GM18499 (cell line): ENCODE measurements around the gene CCL19.
"Not testable (repeated sequence)": the region's sequence is repeated elsewhere in the genome, so short reads cannot be mapped to it uniquely, and the experiment has no call there.

ENCODE experiments used
- ATAC-seq: cut with Tn5 transposase; IDR thresholded peaks from one replicate; pipeline ENCODE4 v1.9.1; 2021; ENCODE audit warnings: moderate number of reproducible peaks; ENCODE audit not compliant: insufficient read depth, unreplicated experiment

The CCL19 gene

DNA sequence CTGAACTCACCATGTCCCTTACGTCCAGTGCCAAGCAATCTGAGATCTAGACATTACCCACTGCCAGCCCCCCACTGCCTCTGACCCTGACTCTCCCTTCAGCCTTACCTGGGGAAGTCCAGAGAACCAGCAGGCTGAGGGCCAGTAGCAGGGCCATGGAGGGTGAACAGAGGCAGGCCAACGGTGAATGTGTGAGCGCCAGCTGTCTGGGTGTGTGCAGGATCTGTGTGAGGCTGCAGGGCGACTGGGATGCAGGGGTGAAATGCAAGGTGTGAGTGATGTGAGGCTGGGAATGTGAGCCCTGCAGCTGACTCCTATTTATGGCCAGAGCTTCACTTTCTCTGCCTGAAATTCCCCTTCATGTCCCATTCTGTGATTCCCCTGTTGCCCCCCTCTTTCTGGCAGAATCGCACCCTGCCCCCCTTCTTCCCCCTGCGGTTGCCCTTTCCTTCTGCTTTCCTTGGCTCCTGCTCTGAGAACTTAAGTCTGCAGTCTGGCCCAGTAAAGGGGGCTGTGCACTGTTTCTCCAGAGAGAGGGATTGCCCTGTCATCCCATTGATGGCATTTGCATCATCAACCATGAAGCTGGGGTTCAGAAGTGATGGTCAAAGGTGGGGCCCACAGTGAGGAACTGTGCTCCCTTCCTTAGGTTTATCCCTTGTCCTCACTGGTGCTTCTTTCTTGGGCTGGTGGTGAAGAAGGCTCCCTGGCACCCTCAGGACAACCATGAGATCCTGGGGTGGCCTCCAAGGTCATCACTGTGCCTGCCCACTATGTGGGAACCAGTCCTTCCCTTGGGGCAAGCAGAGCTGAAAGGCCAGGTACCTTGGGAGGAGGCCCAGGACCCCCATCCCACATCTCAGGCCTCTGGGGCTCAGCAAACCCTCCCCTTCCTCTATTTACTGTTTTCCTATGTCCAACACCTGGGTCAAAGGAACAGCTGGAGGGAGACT is at the start of gene CCL19:
Gene CCL19, minus strand, starts transcription at position 294 of the 953 bp plus-strand sequence. Its CDS starts 137 bp downstream, at position 157.
- no peak for ATAC-seq

DNA sequence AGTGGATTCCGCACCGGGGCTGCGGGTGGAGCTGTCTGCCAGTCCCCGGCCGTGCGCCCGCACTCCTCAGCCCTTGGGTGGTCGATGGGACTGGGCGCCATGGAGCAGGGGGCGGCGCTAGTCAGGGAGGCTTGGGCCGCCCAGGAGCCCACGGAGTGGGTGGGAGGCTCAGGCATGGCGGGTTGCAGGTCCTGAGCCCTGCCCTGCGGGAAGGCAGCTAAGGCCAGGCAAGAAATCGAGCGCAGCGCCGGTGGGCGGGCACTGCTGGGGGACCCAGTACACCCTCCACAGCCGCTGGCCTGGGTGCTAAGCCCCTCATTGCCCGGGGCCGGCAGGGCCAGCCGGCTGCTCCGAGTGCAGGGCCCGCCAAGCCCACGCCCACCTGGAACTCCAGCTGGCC is 49.1 kb upstream of the CCL19 start:
- ATAC-seq: not testable (repeated sequence)

DNA sequence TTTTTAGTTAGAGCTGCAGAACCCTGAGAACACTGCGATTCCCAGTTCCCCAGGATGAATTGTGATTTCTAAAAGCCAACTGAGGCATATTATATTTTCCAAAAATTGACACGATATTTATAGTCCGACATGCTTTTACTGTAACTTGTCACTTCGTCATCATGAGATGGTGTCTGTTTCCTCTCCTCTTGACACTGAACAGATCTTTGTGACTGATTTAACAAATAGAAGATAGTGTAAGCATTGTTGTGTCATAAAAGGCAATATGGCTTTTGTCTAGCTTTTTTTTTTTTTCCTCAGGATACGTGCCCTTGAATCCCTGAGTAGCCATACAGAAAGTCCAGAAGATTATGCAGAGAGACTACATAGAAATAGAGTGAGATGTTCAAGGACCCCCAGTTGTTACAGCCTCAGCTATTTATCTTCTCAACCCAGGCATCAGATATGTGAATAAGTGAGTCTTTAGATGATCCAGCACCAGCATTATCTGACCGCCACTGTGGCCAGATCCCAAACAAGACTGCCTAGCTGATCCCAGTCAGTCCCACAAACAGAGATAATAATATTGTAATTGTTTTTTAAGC is 46.7 kb upstream of the CCL19 start:
- ATAC-seq: no peak

DNA sequence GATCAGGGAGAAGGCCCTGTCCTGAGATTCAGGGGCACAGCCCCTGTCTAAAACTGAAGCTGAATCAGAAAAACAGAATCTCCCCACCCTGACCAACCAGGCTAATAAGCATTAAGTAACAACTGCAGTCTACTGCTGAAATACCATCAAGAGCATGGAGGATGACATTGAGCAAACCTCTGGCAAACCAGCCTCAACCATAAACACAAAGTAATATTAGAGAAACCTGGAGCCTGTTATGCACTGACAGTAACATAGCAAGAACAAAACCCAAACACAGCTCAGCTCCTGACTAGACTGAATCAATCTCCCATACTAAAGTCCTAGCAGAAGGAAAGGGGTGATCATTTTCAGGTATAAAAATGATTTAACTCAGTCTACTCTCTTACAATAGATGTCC is 43.6 kb upstream of the CCL19 start:
- ATAC-seq: no peak

DNA sequence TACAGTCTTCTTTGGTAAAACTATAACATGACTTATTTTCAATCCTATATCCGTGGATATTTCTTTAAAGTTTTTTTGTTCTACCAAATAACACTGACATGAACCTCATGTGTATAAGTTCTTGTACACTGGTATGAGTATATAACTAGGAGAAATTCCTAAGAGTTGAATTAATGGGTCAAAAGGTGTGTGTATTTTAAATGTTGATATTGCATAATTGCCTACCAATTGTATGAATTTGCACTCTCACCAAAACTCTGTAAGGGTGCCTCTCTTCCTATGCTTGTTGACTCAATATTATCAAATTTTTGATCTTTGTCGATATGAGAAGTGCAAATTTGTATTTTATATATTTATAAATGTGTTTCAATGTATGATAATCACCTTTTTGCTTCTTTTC is 41.8 kb upstream of the CCL19 start:
- no peak for ATAC-seq

DNA sequence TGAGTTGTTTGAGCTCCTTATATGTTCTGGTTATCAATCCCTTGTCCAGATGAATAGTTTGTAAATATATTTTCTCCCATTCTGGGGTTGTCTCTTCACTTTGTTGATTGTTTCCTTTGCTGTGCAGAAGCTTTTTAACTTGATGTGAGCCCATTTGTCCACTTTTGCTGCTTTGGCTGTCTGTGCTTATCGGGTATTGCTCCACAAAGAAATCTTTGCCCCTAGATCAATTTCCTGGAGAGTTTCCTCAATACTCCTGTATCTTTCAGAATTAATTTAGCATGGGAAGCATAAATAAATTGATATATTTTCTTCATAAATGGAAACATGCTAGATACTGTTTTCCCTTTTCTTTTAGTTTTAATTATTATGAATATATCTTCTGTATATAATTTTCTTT is 41.4 kb upstream of the CCL19 start:
- no peak for ATAC-seq

DNA sequence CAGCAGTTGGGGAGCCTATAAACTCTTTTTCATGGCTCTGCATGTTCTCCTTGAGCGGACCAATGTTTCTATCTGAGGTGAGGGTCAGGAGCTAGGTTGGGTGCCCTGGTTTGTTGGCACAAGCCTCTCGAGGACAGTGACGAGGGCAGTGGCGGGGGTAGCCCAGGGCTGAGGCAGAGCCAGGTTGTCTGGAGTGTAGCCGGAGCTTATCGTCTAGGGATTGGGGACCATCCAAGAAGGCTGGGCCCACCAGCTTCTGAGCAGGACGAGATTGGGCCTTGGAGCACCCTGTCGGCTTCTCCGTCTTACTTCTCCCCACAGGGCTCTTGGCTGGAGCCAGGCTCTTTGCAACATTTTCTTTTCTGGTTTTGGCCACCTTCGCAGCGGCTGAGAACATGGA is 32.1 kb upstream of the CCL19 start:
- no peak for ATAC-seq

DNA sequence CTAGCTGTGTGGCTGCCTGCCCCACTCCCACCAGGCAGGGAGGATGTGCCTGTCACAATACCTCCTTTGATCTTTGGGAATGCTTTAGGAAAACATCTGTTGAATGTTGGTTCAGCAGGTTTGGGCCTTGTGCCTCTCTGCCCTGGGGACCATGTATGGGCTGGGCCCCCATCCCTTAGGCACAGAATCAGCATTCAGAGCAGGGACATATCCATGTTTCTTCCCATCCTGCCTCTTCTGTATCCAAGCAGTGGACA is 28.6 kb upstream of the CCL19 start:
- ATAC-seq: not testable (repeated sequence)

DNA sequence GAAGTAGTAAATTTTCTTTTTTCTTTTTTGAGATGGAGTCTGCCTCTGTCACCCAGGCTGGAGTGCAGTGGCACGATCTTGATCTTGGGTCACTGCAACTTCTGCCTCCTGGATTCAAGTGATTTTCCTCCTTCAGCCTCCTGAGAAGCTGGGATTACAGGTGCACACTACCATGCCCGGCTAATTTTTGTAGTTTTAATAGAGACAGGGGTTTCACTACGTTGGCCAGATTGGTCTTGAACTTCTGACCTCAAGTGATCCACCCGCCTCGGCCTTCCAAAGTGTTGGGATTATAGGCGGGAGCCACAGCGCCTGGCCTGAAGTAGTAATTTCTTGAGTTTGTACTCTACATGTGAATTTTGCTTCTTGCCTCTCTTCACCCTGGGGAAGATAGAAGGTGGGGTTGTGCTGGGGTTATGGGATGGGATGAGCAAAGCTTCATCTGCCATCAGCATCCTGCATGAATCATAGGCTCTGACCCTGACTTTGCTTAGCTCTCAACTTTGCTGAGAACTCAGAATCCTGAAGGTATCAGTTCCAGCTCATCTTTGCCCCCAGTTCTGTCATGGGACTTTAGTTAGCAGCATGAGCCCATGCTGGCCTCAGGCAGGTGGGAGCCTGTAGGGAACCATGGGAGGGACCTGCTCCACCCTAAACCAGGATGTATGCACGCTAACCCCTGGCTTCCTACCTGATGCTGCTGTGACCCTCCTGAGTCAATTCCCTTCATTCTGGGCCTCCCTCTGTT is 28.1 kb upstream of the CCL19 start:
- ATAC-seq: no peak

DNA sequence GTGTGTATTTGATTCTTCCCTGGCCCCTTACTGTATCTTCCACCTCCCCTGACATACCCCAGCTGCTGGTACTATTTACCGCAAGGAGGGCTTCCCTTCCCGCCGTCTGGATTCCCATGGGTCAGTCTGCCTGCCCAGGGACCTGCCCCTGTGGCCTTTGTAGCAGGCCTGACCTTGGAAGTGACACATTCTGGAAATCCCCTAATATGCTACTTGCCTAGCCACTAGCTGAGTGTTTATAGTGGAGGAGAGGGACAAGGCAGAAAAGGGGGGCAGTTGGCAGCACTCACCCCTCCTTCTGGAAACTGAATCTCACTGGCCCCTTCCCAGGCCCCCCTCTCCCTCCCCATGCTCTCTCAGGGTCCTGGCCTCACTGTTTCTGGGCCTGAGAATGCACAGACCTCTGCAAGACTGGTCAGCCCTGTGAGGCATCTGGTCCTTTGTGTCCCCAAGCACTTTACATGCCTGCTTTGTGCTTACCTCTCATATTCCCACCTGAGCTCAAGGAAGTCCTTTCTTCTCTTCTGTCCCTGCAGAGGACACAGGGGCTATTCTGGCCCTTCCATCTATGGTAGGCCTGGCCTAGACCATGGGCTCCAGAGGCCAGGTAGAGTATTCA is 27.0 kb upstream of the CCL19 start:
- ATAC-seq: no peak

DNA sequence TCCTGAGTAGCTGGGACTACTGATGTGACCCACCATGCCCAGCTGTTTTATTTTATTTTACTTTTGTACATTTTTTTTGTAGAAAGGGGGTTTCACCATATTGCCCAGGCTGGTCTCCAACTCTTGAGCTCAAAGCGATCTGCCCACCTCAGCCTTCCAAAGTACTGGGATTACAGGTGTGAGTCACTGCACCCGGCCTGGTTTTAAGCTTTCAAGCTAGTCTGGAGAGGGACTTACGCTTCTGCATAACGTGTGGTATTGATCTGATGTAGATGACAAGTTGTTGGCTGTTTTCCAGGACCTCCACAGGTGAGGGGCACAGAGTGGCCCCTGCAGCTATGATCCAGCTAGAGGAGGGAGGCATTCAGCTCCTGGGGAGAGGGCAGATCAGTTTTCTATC is 25.6 kb upstream of the CCL19 start:
- no peak for ATAC-seq

DNA sequence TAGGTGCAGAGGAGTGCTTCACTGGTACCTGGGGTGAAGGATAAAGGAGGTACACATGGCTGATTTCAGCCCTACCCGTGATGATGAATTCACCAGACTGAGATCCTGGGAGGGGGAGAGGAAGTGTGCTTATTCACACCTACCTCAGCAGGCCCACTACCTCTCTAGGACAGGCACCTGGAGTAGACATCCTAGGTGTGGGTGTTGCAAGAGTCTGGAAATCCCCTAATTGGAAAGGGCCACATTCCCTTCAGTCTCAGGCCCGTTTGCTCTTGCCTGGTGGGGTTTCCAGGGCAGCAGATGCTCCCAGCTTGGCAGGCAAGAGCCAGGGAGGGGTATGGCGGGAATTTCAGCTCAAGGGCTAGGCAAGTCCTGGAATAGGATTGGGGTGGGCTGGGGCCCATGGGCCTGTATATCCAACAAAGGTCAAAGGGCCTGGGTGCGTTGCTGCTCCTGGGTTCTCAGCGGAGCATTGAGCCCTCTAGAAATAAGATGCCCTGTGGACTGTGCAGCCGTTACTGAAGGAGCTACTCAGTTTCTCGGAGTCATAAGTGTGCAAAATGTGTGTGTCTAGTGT is 24.7 kb upstream of the CCL19 start:
- ATAC-seq: no peak

DNA sequence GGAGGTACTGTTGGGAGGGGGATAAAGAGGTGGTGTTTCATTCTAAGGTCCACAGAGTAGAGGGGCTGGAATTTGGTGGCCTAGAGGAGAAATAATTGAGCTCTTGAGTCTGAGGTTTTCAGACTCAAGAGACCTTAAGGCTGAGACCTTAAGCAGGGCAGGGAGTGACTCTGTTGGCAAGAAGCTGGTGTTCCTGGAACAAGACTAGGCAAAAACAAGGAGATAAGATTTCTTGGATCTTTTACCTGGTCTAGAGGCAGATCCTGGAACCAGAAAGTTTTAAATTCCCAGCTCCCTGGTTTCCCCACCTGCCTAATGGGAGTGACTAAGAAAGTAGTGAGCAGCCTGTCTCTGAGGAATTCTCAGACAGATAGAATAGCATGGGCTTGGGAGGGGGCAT is 22.9 kb upstream of the CCL19 start:
- ATAC-seq: no peak

DNA sequence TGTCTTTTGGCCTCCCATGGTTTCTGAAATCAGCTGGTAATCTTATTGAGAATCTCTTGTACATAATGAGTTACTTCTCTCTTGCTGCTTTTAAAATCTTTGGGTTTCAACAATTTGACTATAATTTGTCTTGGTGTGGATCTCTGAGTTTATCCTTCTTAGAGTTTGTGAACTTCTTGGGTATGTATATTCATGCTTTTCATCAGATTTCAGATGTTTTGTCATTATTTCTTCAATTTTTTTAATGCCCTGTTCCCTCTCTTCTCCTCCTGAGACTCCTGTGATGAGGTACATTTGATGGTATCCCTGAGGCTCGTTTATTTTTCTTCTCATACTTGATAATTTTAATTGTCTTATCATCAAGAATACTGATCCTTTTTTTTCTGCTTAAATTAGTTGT is 21.1 kb upstream of the CCL19 start:
- no peak for ATAC-seq

DNA sequence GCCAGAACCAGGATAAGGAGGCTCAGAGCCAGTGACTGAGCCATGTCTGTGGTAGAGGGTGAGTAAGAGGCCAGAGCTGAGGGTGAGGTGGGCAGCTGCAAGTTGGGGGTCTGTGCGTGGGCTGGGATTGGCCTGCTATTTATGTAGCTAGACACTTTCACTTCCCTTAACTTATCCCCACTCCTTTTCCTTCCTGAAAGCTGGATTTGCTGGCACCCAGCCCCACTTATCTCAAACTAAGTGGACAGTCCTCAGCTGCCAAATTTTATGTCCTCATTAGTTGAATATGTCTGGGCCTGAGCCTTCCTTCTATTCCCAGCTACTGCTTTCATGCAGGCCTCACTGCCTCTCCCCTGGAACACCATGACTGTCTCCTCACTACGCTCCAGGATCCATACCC is 18.9 kb upstream of the CCL19 start, which contains the start of gene CCL21:
Gene CCL21, minus strand, starts transcription at position 114 of the 400 bp plus-strand sequence. Its CDS starts 70 bp downstream, at position 44.
- ATAC-seq: no peak

DNA sequence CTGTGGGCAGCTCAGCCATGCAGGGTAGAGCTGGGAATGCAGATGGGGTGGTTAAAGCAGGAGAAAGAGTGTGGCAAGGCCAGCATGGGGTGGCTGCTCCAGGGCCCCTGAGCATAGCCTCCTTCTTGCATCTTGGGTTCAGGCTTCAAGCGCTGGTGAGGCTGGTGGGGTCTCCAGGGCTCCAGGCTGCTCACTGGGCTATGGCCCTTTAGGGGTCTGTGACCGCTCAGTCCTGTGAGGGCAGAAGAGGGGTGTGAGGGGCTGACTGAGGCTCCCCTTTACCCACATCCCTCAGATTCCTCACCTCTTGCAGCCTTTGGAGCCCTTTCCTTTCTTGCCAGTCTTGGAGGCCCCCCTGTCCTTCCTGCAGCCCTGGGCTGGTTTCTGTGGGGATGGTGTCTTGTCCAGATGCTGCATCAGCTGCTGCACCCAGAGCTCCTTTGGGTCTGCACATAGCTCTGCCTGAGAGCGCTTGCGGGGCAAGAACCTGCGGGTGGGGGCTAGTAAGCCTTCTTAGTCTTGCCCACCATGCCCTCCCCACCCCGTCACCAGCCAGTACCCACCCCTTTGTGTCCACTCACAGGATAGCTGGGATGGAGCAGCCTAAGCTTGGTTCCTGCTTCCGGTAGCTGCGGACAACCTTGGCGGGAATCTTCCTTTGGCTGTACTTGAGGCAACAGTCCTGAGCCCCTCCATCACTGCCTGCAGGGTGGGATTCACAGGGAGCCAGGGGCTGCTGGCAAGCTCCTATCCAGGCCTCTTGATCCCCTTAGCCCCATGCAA is 18.3 kb upstream of the CCL19 start:
- ATAC-seq: no peak

DNA sequence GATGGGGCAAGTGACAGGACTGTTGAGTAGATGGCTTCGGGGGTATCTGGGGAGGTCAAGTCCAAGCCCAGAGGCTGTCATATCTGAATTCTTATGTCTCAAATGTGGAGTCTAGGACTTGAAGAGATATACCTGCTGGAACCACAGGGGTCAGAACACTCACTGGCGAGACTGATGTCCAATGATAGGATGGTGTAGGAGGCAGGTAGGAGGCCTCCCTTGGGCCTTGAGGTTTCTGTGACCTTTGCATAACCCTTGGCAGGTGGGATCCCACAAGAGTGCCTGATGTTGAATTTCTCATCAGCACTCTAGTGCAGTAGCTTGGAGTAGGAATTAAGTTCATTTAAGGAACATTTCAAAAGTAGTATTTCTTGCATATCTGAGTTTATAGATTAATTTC is 16.1 kb upstream of the CCL19 start:
- no peak for ATAC-seq

DNA sequence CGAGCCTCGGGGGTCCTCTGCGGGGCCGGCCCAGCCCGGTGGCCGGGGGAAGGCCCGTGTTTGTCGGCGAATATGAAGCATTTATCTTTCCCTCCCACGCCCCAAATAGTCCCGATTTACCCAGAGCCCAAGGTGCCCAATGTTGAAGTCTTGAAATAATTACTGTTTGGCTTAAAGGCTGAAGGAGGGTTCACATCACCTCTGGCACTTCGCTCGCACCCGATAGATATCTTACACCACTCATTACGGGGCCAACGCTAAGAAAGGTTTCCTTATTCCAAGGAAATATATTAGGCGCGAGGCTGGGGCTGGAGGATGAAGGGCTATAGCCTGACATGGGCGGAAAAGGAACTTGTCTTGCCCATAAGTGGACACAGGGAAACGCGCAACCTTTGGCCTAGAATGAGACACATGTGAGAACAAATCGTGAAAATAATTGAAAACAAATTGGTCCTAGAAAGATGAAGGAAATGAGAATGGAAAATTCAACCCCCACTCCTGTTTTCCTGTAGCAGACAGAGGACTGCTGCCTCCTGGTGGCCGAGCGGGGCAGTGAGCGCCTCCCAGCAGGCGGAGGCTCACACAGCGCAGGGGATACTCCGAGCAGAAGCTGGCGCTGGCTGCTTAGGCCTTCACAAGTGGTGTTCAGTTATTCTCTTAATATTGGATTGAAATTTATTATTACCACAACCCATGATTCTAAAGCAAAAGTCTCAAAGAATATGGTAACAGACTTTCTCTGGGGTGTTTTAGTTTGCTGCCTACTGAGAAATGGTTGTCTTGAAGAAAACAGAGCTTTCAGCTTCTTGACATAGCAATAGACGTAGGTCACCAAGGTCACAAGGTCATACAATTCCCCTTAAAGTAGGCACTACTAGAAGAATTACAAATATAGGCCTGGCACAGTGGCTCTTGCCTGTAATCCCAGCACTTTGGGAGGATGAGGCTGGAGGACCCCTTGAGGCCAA is 11.0 kb upstream of the CCL19 start:
- no peak for ATAC-seq
